Endodermal cell (in vitro differentiated cells): ENCODE results near the gene EAPP. TPM values are rescaled to one million over a fixed set of nuclear protein-coding genes. Genes with fewer than 3 reads are reported as not detected.

Experiments
- DNase-seq: peaks from one replicate; pipeline ENCODE4 v3.0.0-alpha.2; 2017
- H3K27ac ChIP-seq: 2 replicates; pipeline ENCODE4 v1.5.1; 2013; ENCODE audit warnings: mild to moderate bottlenecking, low read depth, low read length, moderate library complexity
- H3K27me3 ChIP-seq: 2 replicates; pipeline ENCODE4 v1.6.1; 2013; ENCODE audit warnings: mild to moderate bottlenecking, low read length, moderate library complexity; ENCODE audit not compliant: insufficient read depth, control insufficient read depth, poor library complexity, severe bottlenecking
- H3K36me3 ChIP-seq: 2 replicates; pipeline ENCODE4 v1.7.0; 2013; ENCODE audit warnings: mild to moderate bottlenecking, low read length, moderate library complexity; ENCODE audit not compliant: control insufficient read depth, insufficient read depth
- H3K4me1 ChIP-seq: one replicate; pipeline ENCODE4 v1.7.0; 2013; ENCODE audit warnings: low read length; ENCODE audit not compliant: control insufficient read depth, insufficient read depth
- H3K4me3 ChIP-seq: 2 replicates; pipeline ENCODE4 v1.5.1; 2013; ENCODE audit warnings: mild to moderate bottlenecking, low read length, moderate library complexity
- H3K9ac ChIP-seq: 2 replicates; pipeline ENCODE4 v1.6.1; 2013; ENCODE audit warnings: mild to moderate bottlenecking, low read length, moderate library complexity; ENCODE audit not compliant: poor library complexity, severe bottlenecking; ENCODE audit errors: extremely low read depth
- H3K9me3 ChIP-seq: 2 replicates; pipeline ENCODE4 v1.6.1; 2013; ENCODE audit warnings: mild to moderate bottlenecking, low read length, moderate library complexity; ENCODE audit not compliant: control insufficient read depth
- H3K27ac Mint-ChIP-seq: 2 replicates; pipeline ENCODE4 v1.8.0; 2020; ENCODE audit warnings: mixed read lengths
- H3K27me3 Mint-ChIP-seq: 2 replicates; pipeline ENCODE4 v1.8.0; 2021; ENCODE audit warnings: mild to moderate bottlenecking, mixed read lengths; ENCODE audit not compliant: insufficient read depth
- H3K36me3 Mint-ChIP-seq: 2 replicates; pipeline ENCODE4 v1.8.0; 2020; ENCODE audit warnings: low read depth, mixed read lengths
- H3K4me1 Mint-ChIP-seq: 2 replicates; pipeline ENCODE4 v1.8.0; 2020; ENCODE audit warnings: mixed read lengths
- H3K4me3 Mint-ChIP-seq: 2 replicates; pipeline ENCODE4 v1.8.0; 2020; ENCODE audit warnings: mild to moderate bottlenecking, moderate library complexity, mixed read lengths
- H3K9me3 Mint-ChIP-seq: 2 replicates; pipeline ENCODE4 v1.8.0; 2020; ENCODE audit warnings: mild to moderate bottlenecking, mixed read lengths
- WGBS, 2 experiments: methylation state at CpG; one replicate each; pipeline versions ENCODE4 v1.1.5 to v1.1.7; 2013; ENCODE audit warnings: missing lambda C conversion rate in 2 of 2, mixed read lengths in 1 of 2; ENCODE audit not compliant: insufficient coverage in 1 of 2, insufficient read length in 1 of 2; 5-methylcytosine and 5-hydroxymethylcytosine counted together
- total RNA-seq, 2 donors: library from RNA; stranded (reverse); fragmentation: NEBNext Ultra II Directional in 1 of 2; extraction: Animal tissue kit (Norgen Biotek cat#: 25700) in 1 of 2; gene quantifications; 2 replicates in 1 of 2; 3 replicates in 1 of 2; pipeline ENCODE4 v1.2.1, GENCODE V29; 2021
- TF ChIP-seq, protein P1 (sequence below): fragments of 200-600 bp; sonication (generic); conservative IDR thresholded peaks from 2 replicates; pipeline ENCODE4 v1.5.0; 2021; ENCODE audit warnings: antibody characterized with exemption, mild to moderate bottlenecking

The EAPP gene
- total RNA-seq, 2 donors from 2014 or later = 34.7 to 38.6 TPM

DNA sequence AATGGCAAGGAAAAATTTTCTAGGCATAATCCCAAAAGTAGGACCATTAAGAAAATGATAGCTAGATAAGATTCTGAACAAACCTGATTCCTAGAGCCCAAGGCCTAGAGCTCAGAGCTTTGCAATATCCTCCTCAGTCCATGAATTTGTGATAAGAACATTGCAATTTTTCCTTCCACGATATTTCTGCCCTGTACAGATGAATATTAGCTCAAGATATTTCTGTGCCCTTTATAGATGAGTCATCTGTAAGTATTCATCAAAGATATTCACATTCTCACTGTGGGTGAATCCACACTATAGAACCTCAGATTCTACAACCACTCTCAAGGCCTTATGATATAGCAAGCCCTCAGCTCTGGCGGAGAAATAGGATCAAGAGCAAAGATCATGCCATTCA lies 37.5 kb downstream of the EAPP start:
- no peak overlapping the region for H3K4me3 ChIP-seq
- no peak overlapping the region for H3K27ac Mint-ChIP-seq
- H3K27ac ChIP-seq = no peak overlapping the region
- H3K27me3 Mint-ChIP-seq = no peaks in the 10 kb centered on the region
- H3K4me1 ChIP-seq = peaks cover 4% of the 10 kb centered on the region
- no peaks in the 10 kb centered on the region for H3K27me3 ChIP-seq
- no peaks in the 10 kb centered on the region for H3K36me3 Mint-ChIP-seq
- TF ChIP-seq, protein P1, sequence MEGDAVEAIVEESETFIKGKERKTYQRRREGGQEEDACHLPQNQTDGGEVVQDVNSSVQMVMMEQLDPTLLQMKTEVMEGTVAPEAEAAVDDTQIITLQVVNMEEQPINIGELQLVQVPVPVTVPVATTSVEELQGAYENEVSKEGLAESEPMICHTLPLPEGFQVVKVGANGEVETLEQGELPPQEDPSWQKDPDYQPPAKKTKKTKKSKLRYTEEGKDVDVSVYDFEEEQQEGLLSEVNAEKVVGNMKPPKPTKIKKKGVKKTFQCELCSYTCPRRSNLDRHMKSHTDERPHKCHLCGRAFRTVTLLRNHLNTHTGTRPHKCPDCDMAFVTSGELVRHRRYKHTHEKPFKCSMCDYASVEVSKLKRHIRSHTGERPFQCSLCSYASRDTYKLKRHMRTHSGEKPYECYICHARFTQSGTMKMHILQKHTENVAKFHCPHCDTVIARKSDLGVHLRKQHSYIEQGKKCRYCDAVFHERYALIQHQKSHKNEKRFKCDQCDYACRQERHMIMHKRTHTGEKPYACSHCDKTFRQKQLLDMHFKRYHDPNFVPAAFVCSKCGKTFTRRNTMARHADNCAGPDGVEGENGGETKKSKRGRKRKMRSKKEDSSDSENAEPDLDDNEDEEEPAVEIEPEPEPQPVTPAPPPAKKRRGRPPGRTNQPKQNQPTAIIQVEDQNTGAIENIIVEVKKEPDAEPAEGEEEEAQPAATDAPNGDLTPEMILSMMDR = no peak
- no peak overlapping the region for H3K9ac ChIP-seq
- H3K9me3 Mint-ChIP-seq = no peaks in the 10 kb centered on the region
- H3K9me3 ChIP-seq = no peaks in the 10 kb centered on the region
- peaks cover 18% of the 10 kb centered on the region for H3K4me1 Mint-ChIP-seq
- WGBS, 2 experiments = 92 to 93% methylated on average over 1 to 2 of the region's 2 CpGs
- H3K4me3 Mint-ChIP-seq = no peak overlapping the region
- no peak for DNase-seq
- H3K36me3 ChIP-seq = no peaks in the 10 kb centered on the region

GRCh38 chr14:34501004-34501580 lies 38.4 kb downstream of the EAPP start:
- H3K36me3 Mint-ChIP-seq = no peaks in the 10 kb centered on the region

GRCh38 chr14:34498684-34499412 lies 40.7 kb downstream of the EAPP start:
- H3K27me3 Mint-ChIP-seq = no peaks in the 10 kb centered on the region
- WGBS, 2 experiments = 92 to 95% methylated on average over 5 of the region's 6 CpGs
- DNase-seq = peak; percentile 50

More at GRCh38 chr14:34501004-34501580, 38.4 kb downstream of the EAPP start:
- Histone ChIP-seq H3K9me3 (no peaks in the 10 kb centered on the region), H3K9ac (no peak overlapping the region), H3K27me3 (no peaks in the 10 kb centered on the region), H3K36me3 (no peaks in the 10 kb centered on the region), H3K4me3 (no peak overlapping the region), H3K27ac (no peak overlapping the region), H3K4me1 (peaks cover 7% of the 10 kb centered on the region)
- no peak overlapping the region for H3K4me3 Mint-ChIP-seq
- TF ChIP-seq, protein P1 = no peak
- H3K27me3 Mint-ChIP-seq = no peaks in the 10 kb centered on the region
- H3K4me1 Mint-ChIP-seq = peaks cover 25% of the 10 kb centered on the region
- no peaks in the 10 kb centered on the region for H3K9me3 Mint-ChIP-seq
- no peak for DNase-seq
- 92 to 93% methylated on average over 4 of the region's 5 CpGs for WGBS, 2 experiments
- H3K27ac Mint-ChIP-seq = no peak overlapping the region

More at GRCh38 chr14:34498684-34499412, 40.7 kb downstream of the EAPP start:
- Mint-ChIP-seq H3K9me3 (no peaks in the 10 kb centered on the region), H3K27ac (no peak overlapping the region), H3K36me3 (no peaks in the 10 kb centered on the region), H3K4me3 (no peak overlapping the region), H3K4me1 (peaks cover 20% of the 10 kb centered on the region)
- no peak overlapping the region for H3K4me3 ChIP-seq
- H3K27ac ChIP-seq = no peak overlapping the region
- no peak overlapping the region for H3K9ac ChIP-seq
- TF ChIP-seq, protein P1 = peak; percentile 63
- H3K27me3 ChIP-seq = no peaks in the 10 kb centered on the region
- H3K36me3 ChIP-seq = no peaks in the 10 kb centered on the region
- no peaks in the 10 kb centered on the region for H3K9me3 ChIP-seq
- peaks cover 4% of the 10 kb centered on the region for H3K4me1 ChIP-seq
